ENCODE results near the gene SLC34A1. TPM values are rescaled to one million over a fixed set of nuclear protein-coding genes. Genes with fewer than 3 reads are reported as not detected.

SLC34A1 gene
- total RNA-seq, 2 experiments from 2014 or later, result 0.35 to 0.63 TPM

DNA sequence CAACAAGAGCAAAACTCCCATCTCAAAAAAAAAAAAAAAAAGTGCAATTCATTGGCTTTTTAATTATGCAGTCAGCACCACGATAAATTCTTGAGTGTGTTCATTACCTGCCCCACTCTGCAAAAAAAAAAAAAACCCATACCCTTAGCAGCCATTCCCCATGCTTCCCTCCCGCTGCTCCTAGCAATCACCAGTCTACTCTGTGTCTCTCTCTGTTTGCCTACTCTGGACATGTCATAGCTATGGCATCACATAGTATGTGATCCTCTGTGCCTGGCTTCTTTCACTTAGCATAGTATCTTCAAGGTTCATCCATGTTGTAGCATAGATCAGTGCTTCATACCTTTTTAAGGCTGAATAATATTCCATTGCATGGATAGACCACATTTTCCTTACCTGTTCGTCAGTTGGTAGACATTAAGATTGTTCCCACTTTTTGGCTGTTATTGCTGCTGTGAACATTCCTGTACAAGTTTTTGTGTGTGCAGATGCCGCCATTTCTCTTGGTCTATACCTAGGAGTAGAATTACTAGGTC lies 55.4 kb downstream of the SLC34A1 start:
- H3K4me1 ChIP-seq (ENCODE audit: insufficient read depth, low read length, poor library complexity, severe bottlenecking), result peaks cover 6% of the 10 kb centered on the region
- intact Hi-C loops (cut with micrococcal nuclease; ENCODE audit: unreplicated experiment), result no loop called here
- H3K79me2 ChIP-seq (ENCODE audit: insufficient read depth, low read depth, low read length), result no peaks in the 10 kb centered on the region
- ChIA-PET POLR2A (interaction anchor here (0.6 to 1.1 kb wide), 3 partner anchors 28 to 127 kb away, joined by 3 read pairs; no protein-coding TSS in a partner anchor), CTCF (ENCODE audit: unreplicated experiment) (interaction anchor here (0.6 to 1.0 kb wide), 2 partner anchors 36 to 53 kb away, joined by 3 read pairs; no protein-coding TSS in a partner anchor)
- no peak for DNase-seq (ENCODE audit: low spot score)
- no peak overlapping the region for H2AFZ ChIP-seq (ENCODE audit: low read length)
- no peaks in the 10 kb centered on the region for H3K9me3 ChIP-seq (ENCODE audit: low read length)
- no peaks in the 10 kb centered on the region for H4K20me1 ChIP-seq (ENCODE audit: insufficient read depth, low read length)
- peaks cover 77% of the 10 kb centered on the region for H3K36me3 ChIP-seq (ENCODE audit: insufficient read depth, low read length)
- H3K27ac ChIP-seq (ENCODE audit: low read depth, low read length, poor library complexity, severe bottlenecking), result no peak overlapping the region
- no TSS peak for BruUV-seq (replicated peaks)
- TF ChIP-seq, protein P1, sequence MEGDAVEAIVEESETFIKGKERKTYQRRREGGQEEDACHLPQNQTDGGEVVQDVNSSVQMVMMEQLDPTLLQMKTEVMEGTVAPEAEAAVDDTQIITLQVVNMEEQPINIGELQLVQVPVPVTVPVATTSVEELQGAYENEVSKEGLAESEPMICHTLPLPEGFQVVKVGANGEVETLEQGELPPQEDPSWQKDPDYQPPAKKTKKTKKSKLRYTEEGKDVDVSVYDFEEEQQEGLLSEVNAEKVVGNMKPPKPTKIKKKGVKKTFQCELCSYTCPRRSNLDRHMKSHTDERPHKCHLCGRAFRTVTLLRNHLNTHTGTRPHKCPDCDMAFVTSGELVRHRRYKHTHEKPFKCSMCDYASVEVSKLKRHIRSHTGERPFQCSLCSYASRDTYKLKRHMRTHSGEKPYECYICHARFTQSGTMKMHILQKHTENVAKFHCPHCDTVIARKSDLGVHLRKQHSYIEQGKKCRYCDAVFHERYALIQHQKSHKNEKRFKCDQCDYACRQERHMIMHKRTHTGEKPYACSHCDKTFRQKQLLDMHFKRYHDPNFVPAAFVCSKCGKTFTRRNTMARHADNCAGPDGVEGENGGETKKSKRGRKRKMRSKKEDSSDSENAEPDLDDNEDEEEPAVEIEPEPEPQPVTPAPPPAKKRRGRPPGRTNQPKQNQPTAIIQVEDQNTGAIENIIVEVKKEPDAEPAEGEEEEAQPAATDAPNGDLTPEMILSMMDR (conservative IDR thresholded peaks at IDR 0.05; ENCODE audit: low read length), result no peak
- no peak for TF ChIP-seq EZH2phosphoT487 (IDR thresholded peaks at IDR 0.05; ENCODE audit: borderline replicate concordance, low read depth, low read length)
- H3K4me2 ChIP-seq (ENCODE audit: low read length), result no peak overlapping the region
- H3K4me3 ChIP-seq (ENCODE audit: low read depth, low read length, poor library complexity, severe bottlenecking), result no peak overlapping the region
- no peaks in the 10 kb centered on the region for H3K9me2 ChIP-seq (ENCODE audit: insufficient read depth, low read length)

DNA sequence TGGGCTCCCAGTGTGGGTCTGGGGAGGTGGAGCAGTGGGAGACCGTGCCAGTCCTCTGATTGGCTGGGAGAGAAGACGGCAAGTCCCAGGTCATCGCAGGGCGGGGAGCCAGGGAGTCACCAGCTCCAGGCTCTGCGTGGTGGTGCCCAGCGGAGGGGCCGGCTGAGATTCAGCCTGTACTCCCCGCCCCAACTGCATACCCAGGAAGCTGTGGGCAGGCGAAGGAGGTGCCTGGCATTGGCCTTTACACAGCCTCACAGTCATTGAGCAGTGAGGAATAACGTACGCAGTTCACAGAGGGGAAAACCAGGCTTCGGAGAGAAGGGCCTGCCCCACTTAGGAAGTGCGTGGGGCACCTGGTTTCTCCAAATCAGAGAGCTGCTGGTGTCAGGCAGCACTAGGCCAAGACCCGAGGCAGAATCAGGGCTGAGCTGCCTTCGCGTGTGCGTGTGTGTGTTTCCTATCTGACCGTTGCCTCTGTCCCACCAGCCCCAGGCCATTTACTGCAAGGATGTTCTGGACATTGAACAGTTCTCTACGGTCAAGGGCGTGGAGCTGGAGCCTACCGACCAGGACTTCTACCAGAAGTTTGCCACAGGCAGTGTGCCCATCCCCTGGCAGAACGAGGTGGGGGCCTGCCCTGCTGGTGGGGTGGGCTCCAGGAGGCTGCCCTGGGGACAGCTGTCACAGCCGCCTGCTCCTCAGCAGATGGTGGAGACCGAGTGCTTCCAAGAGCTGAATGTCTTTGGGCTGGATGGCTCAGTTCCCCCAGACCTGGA lies 56.2 kb downstream of the SLC34A1 start:
- H4K20me1 ChIP-seq (ENCODE audit: insufficient read depth, low read length), result no peaks in the 10 kb centered on the region
- H2AFZ ChIP-seq (ENCODE audit: low read length), result no peak overlapping the region
- no peak for DNase-seq (ENCODE audit: low spot score)
- no peaks in the 10 kb centered on the region for H3K9me2 ChIP-seq (ENCODE audit: insufficient read depth, low read length)
- ChIA-PET POLR2A (interaction anchor here (1.1 kb wide), 1 partner anchor 51 kb away, joined by 3 read pairs; no protein-coding TSS in a partner anchor), CTCF (ENCODE audit: unreplicated experiment) (interaction anchor here (0.6 kb wide), 1 partner anchor 52 kb away, joined by 3 read pairs; no protein-coding TSS in a partner anchor)
- no peak overlapping the region for H3K27ac ChIP-seq (ENCODE audit: low read depth, low read length, poor library complexity, severe bottlenecking)
- no peaks in the 10 kb centered on the region for H3K79me2 ChIP-seq (ENCODE audit: insufficient read depth, low read depth, low read length)
- intact Hi-C loops (cut with micrococcal nuclease; ENCODE audit: unreplicated experiment), result no loop called here
- TF ChIP-seq, protein P1 (conservative IDR thresholded peaks at IDR 0.05; ENCODE audit: low read length), result no peak
- no peak for TF ChIP-seq EZH2phosphoT487 (IDR thresholded peaks at IDR 0.05; ENCODE audit: borderline replicate concordance, low read depth, low read length)
- no peaks in the 10 kb centered on the region for H3K9me3 ChIP-seq (ENCODE audit: low read length)
- no peak overlapping the region for H3K4me2 ChIP-seq (ENCODE audit: low read length)
- peaks cover 14% of the 10 kb centered on the region for H3K4me1 ChIP-seq (ENCODE audit: insufficient read depth, low read length, poor library complexity, severe bottlenecking)
- no peak overlapping the region for H3K4me3 ChIP-seq (ENCODE audit: low read depth, low read length, poor library complexity, severe bottlenecking)
- H3K36me3 ChIP-seq (ENCODE audit: insufficient read depth, low read length), result peaks cover 68% of the 10 kb centered on the region
- no TSS peak for BruUV-seq (replicated peaks)

Measured in OCI-LY7 (cell line).